HG03108 (cell line): Measurements from ENCODE around the gene MAG.

ENCODE experiments used
- ATAC-seq: cut with Tn5 transposase; IDR thresholded peaks from one replicate; pipeline ENCODE4 v1.9.1; 2021; ENCODE audit warnings: moderate library complexity; ENCODE audit not compliant: unreplicated experiment

Gene MAG

DNA sequence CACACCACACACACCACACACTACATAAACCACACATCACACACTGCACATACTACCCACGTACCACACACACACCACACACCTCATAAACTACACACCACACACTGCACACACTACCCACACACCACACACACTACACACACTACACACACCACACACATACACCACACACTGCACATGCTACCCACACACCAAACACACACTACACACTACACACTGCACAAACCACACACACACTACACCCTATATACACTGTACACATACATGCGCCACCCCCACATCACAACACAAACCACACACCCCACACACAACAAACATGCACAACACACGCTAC, 5.5 kb downstream of the MAG start:
- no peak for ATAC-seq

DNA sequence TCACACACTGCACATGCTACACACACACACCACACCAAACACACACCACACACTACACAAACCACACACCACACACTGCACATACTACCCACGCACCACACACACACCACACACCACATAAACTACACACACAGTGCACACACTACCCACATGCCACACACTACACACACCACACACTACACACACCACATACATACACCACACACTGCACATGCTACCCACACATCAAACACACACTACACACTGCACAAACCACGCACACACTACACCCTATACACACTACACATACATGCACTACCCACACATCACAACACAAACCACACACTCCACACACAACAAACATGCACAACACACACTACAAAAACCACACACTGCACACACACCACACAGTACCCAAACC, 6.0 kb downstream of the MAG start:
- ATAC-seq: no peak

DNA sequence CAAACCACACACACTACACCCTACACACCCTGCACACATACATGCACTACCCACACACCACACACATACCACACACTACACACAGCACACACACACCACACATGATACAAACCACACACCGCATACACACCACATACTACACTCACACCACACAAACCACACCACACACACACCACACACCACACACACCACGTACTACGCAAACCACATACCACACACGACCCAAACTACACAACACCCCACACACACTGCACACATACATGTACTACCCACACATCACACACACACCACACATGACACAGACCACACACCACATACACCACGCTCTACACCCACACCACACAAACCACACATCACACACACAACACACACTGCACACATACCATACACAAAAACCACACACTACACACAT, 6.6 kb downstream of the MAG start:
- no peak for ATAC-seq

DNA sequence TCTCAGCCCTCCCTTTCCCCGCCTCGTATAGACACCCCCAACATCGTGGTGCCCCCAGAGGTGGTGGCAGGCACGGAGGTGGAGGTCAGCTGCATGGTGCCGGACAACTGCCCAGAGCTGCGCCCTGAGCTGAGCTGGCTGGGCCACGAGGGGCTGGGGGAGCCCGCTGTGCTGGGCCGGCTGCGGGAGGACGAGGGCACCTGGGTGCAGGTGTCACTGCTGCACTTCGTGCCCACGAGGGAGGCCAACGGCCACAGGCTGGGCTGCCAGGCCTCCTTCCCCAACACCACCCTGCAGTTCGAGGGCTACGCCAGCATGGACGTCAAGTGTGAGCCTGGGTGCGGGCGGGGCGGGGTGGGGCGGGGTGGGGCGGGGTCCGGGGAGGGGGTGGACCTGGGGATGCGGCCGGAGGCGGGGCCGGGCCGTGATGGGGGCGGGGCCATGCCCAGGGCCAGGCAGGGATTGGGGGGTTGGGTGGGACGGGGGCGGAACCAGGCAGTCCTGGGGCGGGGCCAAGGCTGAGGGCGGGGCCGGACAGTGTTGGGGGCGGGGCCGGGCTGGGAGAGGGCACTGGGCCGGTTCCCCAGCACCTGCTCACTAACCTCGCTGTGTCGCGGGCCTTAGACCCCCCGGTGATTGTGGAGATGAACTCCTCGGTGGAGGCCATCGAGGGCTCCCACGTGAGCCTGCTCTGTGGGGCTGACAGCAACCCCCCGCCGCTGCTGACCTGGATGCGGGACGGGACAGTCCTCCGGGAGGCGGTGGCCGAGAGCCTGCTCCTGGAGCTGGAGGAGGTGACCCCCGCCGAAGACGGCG, 7.8 kb downstream of the MAG start:
- no peak for ATAC-seq

DNA sequence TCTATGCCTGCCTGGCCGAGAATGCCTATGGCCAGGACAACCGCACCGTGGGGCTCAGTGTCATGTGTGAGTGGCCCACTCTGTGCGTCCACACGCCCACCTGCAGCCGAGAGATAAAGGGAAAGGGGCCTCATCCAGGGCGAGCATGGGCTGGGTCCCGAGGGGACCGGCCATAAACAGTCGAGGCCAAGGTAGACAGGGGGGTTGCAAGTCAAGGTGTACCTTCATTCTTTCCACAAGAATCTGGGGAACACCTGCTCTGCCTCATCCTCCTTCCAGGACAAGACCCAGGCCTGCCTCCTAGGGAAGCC, 8.3 kb downstream of the MAG start:
- no peak for ATAC-seq

DNA sequence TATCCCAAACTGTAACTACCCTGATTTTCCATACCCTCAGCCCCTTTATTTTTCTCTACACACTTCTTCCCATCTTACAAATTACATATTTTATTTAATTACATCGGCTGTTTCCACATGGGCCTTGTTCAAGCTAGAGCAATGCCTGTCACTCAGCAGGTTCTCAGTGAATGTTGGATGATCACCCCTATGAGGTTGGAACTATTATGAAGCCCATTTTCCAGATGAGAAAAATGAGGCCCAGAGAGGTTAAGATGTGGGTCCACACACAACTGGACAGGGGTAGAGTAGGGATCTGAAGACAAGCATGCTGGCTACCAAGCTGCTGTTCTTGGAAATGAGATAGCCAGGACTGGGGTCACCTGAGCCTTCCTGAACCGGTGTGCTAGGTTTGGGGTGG, 10.0 kb downstream of the MAG start:
- no peak for ATAC-seq

DNA sequence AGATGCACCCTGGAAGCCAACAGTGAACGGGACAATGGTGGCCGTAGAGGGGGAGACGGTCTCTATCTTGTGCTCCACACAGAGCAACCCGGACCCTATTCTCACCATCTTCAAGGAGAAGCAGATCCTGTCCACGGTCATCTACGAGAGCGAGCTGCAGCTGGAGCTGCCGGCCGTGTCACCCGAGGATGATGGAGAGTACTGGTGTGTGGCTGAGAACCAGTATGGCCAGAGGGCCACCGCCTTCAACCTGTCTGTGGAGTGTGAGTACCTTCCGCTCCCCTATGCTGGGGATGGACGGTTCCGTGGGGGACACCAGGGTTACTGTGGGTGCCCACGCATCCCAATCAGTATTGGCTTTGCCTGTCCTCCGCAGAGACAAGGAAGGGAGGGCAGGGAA, 10.5 kb downstream of the MAG start:
- no peak for ATAC-seq

DNA sequence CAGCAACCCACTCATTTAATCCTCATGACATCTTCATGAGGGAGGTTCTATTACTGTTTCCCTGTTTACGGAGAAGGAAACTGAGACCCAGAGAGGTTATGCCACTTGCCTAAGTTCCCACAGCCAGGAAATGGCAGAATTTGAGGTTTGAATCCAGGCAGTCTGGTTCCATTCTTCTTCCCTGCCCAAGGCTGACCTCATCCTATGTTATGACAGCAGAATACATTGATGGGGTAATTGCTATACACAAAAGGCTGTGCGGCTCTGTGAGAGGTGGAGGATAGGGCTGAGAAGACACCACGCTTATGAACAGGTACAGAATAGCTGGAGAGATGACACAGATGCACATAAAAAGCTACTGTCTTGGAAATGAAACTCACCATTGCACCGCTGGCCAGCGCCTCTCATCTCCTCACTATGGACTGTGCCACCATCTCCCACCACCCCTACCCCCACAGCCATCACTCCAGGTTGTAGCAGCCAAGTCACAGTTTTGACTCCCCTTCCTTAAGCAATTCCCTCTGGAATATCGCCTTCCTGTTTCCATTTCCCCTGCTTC, 11.5 kb downstream of the MAG start:
- no peak for ATAC-seq

DNA sequence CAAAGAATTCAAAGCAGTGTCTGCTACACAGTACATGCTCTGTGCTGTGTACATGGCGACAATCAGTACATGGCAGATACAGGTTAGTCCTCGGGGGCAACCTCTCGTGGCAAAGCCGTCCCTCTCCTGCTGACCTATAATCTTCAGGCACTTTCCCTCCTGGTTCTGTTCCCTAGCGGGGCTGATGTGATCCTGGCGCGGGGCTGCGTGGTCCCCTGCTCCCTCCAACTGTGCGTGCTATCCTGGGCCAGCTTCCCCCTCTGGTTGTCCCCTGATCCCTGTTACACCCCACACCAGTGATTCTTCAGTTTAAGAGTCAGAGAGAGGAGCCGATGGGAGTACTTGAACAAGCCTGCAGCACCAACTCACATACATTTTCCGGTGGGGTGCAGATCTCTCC, 12.1 kb downstream of the MAG start:
- ATAC-seq: no peak

DNA sequence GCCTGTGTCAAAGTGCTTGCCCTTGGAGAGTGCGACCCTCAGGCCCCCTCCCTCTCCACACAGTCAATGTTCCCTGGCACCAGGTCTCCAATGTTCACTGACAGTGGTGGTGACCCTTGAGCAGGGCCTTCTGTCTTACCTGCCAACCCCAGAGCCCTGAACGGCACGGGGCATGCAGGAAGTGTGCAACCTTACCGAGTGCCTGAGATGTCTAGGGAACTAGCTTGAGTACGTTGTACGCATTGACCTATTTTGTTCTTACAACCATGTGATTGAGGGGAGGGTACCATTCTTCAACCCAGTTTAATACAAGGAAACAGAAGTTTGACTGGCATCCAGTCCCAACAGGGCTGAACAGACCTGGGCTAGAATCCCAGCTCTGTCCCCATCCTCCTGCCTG, 13.2 kb downstream of the MAG start:
- ATAC-seq: no peak

DNA sequence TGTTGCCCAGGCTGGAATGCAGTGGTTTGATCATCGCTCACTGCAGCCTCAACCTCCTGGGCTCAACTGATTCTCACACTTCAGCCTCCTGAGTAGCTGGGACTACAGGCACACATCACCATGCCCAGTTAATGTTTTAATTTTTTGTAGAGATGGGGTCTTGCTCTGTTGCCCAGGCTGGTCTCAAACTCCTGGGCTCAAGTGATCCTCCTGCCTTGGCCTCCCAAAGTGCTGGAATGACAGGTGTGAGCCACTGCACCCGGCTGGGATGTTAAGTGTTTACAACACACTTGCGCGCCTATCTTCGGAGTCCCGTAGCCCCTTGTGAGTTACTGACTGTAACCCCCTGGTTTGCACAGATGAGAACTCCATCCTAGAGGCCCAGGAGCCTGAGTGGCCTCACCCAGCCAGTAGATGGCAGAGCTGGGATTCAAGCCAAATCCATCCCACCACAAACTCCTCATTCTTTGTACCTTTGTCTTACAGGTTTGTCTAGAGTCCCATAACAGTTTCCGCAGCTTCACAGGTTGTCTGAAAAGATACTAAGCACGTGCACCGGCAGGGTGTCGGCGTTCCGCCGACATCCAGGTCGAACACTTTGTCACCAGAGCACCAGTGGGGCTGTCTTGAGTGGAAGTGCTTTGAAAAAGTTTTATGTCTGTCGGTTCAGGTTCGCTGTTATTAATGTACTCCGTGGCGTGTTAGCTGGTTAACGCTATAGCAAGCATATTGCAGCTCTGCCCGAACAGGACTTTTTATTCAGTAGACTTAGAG, 14.7 kb downstream of the MAG start:
- ATAC-seq: no peak

DNA sequence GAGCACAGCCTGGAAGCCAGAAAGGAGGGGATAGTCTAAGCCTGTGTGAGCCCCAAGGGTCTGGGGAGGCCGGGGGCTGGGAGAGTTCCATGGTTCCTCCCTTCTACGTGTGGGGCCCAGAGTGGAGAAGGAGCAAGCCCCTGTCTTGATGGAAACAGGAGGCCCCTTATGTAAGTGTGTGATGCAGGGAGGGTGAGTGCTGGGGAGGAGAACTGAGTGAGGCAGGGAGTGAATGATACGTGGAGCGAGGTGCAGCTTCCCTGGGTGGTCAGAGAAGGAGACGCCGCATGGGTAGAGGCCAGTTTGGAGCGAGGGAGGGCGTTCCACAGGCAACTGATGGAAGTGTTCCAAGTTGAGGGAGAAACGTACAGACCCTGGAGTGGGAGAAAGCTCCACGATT, 16.0 kb downstream of the MAG start:
- ATAC-seq: no peak

DNA sequence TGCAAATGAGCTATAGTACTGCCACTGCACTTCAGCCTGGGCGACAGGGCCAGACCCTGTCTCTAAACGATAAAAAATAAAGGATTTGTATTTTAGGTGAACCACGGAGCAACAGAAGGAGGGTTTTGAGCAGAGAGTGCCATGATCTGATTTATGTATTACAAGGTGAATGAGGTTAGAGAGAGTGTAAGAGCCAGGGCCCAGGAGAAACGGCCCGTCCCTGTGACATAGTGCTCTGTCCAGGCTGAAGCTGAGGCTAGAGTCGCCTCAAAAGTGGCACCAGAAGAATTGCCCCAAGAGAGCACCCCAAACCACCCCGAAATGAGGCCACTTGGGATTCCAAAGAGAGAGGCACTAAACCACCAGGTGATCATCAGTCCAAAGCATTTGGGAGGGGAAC, 16.9 kb downstream of the MAG start:
- no peak for ATAC-seq

DNA sequence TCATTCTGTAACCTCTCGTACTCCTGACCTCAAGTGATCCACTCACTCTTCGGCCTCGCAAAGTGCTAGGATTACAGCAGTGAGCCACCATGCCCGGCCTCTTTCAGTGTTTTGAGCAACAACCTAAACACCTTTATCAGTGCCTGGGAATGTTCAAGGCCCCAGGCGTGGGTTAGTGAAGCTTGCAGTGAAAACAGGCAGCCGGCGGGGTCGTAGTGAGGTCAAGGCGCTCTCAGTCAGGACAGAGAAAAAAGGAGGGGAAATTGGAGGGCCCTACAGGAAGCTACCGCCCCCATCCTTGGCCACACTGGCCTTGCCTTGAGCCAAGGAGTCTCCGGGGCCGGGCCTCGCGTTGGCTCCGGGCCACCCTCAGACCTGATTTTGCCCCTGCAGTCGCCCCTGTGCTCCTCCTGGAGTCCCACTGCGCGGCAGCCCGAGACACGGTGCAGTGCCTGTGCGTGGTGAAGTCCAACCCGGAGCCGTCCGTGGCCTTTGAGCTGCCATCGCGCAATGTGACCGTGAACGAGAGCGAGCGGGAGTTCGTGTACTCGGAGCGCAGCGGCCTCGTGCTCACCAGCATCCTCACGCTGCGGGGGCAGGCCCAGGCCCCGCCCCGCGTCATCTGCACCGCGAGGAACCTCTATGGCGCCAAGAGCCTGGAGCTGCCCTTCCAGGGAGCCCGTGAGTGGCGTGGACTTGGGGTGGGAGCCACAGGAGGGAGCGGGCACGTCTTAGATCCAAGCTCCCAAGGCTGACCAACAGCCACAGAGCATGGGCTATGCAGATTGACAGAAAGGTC, 17.7 kb downstream of the MAG start:
- no peak for ATAC-seq

DNA sequence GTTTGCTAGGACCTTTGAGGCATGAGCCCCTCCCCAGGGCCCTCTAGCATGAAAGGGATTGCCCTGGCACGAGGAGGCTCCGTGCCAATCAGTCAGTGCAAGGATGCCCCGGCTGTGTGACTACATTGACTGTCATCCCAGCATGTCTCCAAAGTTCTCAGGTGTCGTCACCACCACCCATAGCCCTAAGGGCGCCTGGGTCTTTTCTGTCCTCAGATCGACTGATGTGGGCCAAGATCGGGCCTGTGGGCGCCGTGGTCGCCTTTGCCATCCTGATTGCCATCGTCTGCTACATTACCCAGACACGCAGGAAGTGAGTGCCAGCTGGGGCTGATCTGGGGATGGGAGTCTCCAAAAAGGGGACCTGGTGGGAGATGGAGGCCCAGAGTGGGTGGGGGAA, 18.4 kb downstream of the MAG start:
- no peak for ATAC-seq

DNA sequence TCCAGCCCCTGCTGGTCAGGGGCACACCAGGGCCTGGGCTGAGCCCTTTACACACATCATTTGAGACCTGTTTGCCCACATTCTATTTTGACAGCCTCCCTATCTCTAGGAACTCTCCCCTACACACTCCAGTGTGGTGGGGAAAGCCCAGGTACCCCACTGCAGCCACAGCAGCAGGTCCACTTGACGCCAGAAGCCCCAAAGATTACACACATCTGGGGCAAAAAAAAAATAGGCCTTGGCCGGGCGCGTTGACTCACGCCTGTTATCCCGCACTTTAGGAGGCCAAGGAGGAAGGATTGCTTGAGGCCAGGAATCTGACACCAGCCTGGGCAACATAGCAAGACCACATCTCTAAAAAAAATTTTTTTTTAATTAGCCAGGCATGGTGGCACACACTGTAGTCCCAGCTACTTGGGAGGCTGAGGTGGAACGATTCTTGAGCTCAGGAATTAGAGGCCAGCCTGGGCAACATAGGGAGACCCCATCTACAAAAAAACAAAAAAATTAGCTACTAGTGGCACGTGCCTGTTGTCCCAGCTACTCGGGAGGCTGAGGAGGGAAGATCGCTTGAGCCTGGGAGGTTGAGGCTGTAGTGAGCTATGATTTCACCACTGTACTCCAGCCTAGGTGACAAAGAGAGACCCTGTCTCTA, 19.0 kb downstream of the MAG start:
- ATAC-seq: no peak

DNA sequence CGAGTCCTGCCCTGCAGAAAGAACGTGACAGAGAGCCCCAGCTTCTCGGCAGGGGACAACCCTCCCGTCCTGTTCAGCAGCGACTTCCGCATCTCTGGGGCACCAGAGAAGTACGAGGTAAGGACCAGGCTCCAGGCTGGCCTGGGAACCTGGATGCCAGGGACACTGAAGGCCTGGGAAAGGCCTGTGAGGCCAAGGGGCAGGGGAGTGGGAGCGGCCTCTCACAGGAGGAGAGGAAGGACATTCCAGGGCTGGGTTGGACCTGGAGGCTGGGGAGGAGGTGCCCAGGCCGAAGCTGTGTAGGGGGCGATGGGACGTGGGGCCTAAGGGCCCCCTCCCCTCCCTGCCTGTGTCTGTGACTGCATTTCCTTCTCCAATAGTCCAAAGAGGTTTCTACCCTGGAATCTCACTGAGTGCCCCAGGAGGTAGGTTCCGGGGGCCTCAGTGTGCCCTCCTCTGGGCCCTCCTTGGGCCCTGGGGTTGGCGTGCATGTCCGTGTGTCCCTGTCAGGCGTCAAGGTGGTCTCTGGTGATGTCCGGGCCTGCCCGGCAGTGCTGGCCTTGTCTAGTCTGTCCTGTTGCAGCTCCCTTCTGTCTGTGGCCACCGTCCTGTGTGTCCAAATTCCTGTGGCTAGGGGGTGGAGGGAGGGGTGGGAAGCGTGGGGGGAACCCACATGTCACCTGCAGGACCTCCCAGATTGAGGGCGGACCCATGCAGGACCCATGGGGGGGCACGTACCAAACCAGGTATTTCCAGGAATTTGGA, 20.1 kb downstream of the MAG start:
- ATAC-seq: no peak

DNA sequence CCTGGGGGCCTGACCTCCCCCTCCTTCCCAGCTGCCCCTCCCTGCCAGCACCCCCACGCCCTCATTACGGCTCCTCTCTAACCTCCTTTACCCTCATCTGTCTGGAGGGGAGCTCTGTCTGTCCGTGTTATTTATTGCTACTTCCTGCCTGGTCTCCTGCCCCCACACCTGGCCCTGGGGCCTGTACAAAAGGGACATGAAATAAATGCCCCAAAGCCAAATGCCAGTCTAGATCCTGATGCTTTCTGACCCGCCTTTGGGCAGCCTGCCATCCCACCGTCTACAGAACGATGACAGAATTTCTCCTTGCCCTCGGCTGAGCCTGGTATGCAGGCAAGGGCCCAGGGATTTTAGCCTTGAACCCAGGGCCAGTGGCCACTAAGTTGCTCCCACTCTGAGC, 21.6 kb downstream of the MAG start:
- no peak for ATAC-seq

DNA sequence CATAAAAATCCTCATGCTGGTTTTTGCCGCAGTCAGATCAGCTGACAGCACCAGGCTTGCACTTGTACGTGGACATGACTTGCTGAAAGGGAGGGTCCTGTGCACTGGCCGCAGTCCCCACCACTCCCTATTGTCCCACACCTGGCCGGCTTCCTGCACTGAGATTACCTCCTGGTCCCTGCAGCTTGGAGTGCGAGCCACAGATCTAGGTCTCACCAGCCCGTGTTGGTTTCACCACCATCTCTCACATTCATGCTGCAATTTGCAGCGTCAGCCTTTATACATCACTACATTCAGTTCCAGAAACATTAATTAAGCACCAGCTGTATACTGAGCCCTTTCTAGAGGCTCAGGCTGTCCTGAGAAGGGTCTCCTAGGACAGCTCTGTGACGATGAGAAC, 22.1 kb downstream of the MAG start:
- ATAC-seq: no peak

DNA sequence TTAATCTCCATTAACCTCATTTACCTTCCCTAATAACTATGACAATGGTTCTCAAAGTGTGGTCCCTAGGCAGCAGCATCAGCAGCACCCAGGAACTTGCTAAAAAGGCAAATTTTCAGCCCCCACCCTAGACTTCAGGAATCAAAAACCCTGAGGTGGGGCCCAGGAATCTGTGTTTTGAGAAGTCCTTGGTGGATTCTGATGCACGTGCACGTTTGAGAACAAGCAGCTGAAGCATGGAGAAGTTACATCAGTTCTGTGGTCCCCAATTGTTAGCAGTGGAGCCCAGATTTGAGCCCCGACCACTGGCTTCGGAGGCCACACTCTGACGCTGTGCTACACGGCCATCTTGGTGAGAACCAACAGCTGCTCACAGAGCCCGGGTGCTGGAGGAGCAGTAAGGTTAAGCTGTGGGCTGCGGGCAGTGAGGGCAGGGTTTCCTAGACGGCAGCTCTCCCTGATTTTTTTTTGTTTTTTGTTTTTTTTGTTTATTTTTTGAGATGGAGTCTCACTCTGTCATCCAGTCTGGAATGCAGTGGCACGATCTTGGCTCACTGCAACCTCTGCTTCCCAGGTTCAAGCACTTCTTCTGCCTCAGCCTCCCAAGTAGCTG, 23.0 kb downstream of the MAG start:
- ATAC-seq: no peak
